Upper lobe of left lung (tissue), 6 donors: ENCODE results near the gene CEP85L. TPM values are rescaled to one million over a fixed set of nuclear protein-coding genes. Genes with fewer than 3 reads are reported as not detected.

ENCODE experiments used
- ATAC-seq, 2 donors: fragments of 200-7000 bp; cut with Tn5 transposase; one replicate each; pipeline ENCODE4 v1.9.1; 2022; ENCODE audit warnings: mild to moderate bottlenecking in 2 of 2, moderate library complexity in 2 of 2; ENCODE audit not compliant: low FRiP score in 2 of 2
- DNase-seq, 2 donors: peaks; one replicate each; pipeline ENCODE4 v3.0.0-alpha.2; 2019 to 2020
- H3K27ac ChIP-seq, 4 donors: fragments of 200-600 bp; sonication (generic); one replicate each; pipeline ENCODE4 v1.5.1; 2016 to 2019
- H3K27me3 ChIP-seq, 4 donors: fragments of 200-600 bp; sonication (generic); one replicate each; pipeline ENCODE4 v1.5.1; 2017 to 2019
- H3K36me3 ChIP-seq, 4 donors: fragments of 200-600 bp; sonication (generic); one replicate each; pipeline ENCODE4 v1.5.1; 2016 to 2019
- H3K4me1 ChIP-seq, 4 donors: fragments of 200-600 bp; sonication (generic); one replicate each; pipeline ENCODE4 v1.5.1; 2018 to 2019
- H3K4me3 ChIP-seq, 4 donors: fragments of 200-600 bp; sonication (generic); one replicate each; pipeline ENCODE4 v1.5.1; 2017 to 2019; ENCODE audit warnings: mild to moderate bottlenecking in 2 of 4, moderate library complexity in 1 of 4
- H3K9me3 ChIP-seq, 4 donors: fragments of 200-600 bp; sonication (generic); one replicate each; pipeline ENCODE4 v1.5.1; 2018 to 2019
- CTCF ChIP-seq, 6 experiments: fragments of 450-650 bp in 4 of 6; fragments of 200-600 bp in 2 of 6; sonication (generic) in 2 of 6; IDR thresholded peaks; one replicate each; pipeline ENCODE4 v1.5.1; 2016 to 2019; ENCODE audit warnings: antibody characterized with exemption in 6 of 6
- EP300 ChIP-seq, 4 donors: sonication (generic); formaldehyde crosslinking; IDR thresholded peaks; one replicate each; pipeline ENCODE4 v1.5.1; 2017; ENCODE audit warnings: antibody characterized with exemption in 4 of 4, control low read depth in 2 of 4
- POLR2A ChIP-seq, 4 donors: fragments of 450-650 bp; IDR thresholded peaks; one replicate each; pipeline ENCODE4 v1.5.1; 2016 to 2017; ENCODE audit warnings: antibody characterized with exemption in 4 of 4, mild to moderate bottlenecking in 2 of 4
- POLR2AphosphoS5 ChIP-seq, 2 donors: sonication (generic); formaldehyde crosslinking; IDR thresholded peaks; one replicate each; pipeline ENCODE4 v1.5.1; 2017; ENCODE audit warnings: antibody characterized with exemption in 2 of 2
- WGBS, 2 donors: methylation state at CpG; one replicate each; pipeline ENCODE4 v1.1.5; 2017 to 2018; 5-methylcytosine and 5-hydroxymethylcytosine counted together
- total RNA-seq, 6 donors: library from RNA; depleted of rRNA in 4 of 6; stranded (reverse); fragments of >200 nt in 4 of 6; gene quantifications; one replicate each; pipeline versions ENCODE4 v1.1.0 to v1.2.1, GENCODE V29; 2016 to 2021
- donor health status: DM: no; HTN: no; CAD: no; lungs with moderate emphysema.
- donor health status: DM: no; HTN: yes; CAD: no; lungs with severe emphysema.

Gene CEP85L
- total RNA-seq, 6 donors from 2014 or later = 7.5 to 22.0 (median 13.0) TPM

DNA sequence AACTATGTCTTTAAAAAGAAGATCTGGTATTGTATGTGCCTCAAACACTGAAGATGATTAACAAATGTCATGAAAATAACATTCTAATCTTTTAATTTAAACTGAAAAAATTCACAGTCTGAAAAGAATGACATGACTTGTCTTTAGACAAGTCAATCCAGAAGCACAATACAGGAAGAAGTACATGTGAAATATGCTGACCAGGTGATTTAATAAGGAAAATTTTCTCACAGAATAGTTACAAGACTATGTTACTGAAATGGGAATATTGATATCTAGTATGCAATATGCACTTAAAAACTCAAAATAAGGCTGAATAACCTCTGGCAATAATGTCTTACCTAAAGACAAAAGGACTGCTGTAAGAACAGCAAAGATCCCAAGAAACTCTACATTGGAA, 13.1 kb downstream of the CEP85L start:
- no peaks in the 10 kb centered on the region for H3K27me3 ChIP-seq
- ATAC-seq = no peak
- no peak overlapping the region for H3K4me3 ChIP-seq
- no peak for DNase-seq
- TF ChIP-seq POLR2A (IDR thresholded peaks at IDR 0.05) (no peak), CTCF (IDR thresholded peaks at IDR 0.05) (no peak), EP300 (IDR thresholded peaks at IDR 0.05) (no peak), POLR2AphosphoS5 (IDR thresholded peaks at IDR 0.05) (no peak)
- H3K27ac ChIP-seq = no peak overlapping the region
- no peaks in the 10 kb centered on the region for H3K36me3 ChIP-seq
- H3K4me1 ChIP-seq = peaks cover 5 to 10% (median 8%) of the 10 kb centered on the region in 4 donors
- no peaks in the 10 kb centered on the region for H3K9me3 ChIP-seq

DNA sequence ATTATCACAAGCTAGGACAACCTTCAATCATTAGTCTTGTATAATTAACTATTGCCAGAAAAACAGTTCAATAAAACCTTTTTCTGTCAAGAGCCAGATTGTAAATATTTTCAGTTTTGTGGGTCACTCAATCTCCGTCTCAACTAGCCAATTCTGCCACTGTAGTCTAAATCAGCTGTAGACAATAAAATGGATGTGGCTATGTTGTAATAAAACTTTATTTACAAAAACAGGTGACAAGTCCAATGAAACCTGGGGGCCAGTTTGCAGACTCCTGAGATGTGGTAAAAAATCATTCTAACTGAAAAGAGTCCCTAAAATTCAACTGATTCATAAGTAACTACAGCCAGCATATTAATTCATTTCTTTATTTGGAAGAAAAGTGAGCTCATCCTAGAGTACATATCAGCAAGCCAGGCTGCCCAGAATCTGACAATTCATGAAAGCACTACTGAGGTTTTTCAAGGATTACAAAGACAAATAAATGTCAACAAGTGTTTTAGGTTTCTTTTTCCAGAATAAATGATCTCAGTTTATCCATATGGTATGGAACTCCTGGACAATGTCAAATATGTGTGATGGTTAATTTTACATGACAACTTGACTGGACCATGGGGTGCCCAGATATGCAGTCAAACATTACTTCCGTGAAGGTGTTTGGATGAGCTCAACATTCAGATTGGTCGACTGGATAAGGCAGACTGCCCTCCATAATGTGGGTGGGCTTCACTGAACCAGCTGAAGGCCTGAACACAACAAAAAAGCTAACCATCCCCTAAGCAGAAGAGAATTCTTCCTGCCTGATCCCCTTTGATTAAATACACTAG, 15.3 kb downstream of the CEP85L start:
- ATAC-seq (no peak), DNase-seq (no peak)
- H3K27me3 ChIP-seq = no peaks in the 10 kb centered on the region
- H3K9me3 ChIP-seq = no peaks in the 10 kb centered on the region
- 91 to 96% methylated on average over 3 of the region's 3 CpGs for WGBS, 2 donors
- no peak overlapping the region for H3K27ac ChIP-seq
- no peak overlapping the region for H3K4me3 ChIP-seq
- peaks cover 5 to 10% (median 8%) of the 10 kb centered on the region in 4 donors for H3K4me1 ChIP-seq
- TF ChIP-seq CTCF (IDR thresholded peaks at IDR 0.05) (no peak), POLR2AphosphoS5 (IDR thresholded peaks at IDR 0.05) (no peak), EP300 (IDR thresholded peaks at IDR 0.05) (no peak), POLR2A (IDR thresholded peaks at IDR 0.05) (no peak)
- no peaks in the 10 kb centered on the region for H3K36me3 ChIP-seq

- H3K36me3 ChIP-seq = peaks cover 0 to 5% (median 0%) of the 10 kb centered on the region in 4 donors
- H3K4me3 ChIP-seq = no peak overlapping the region
- TF ChIP-seq POLR2A (IDR thresholded peaks at IDR 0.05) (no peak), EP300 (IDR thresholded peaks at IDR 0.05) (no peak), POLR2AphosphoS5 (IDR thresholded peaks at IDR 0.05) (no peak), CTCF (IDR thresholded peaks at IDR 0.05) (no peak)
- ATAC-seq = no peak
- DNase-seq = no peak
- no peaks in the 10 kb centered on the region for H3K27me3 ChIP-seq
- no peak overlapping the region for H3K27ac ChIP-seq
- 77 to 82% methylated on average over 2 of the region's 2 CpGs for WGBS, 2 donors
- H3K4me1 ChIP-seq = no peaks in the 10 kb centered on the region
- H3K9me3 ChIP-seq = no peaks in the 10 kb centered on the region
These were observed 19.0 kb downstream of the CEP85L start for GRCh38 chr6:118632359-118632758.

DNA sequence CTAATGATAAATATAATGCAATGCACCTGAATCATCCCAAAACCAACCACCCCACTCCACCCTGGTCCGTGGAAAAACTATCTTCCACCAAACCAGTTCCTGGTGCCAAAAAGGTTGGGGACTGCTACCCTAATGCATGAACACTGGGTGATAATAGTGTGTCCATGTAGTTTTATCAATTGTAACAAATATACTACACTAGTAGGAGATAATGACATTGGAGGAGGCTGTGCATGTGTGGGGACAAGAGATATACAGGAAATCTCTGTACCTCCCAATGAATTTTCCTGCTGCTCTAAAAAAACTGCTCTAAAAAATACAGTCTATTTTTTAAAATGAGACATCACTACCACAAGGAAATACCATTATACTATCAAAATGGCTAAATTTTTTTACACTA, 20.5 kb downstream of the CEP85L start:
- Histone ChIP-seq H3K27ac (no peak overlapping the region), H3K36me3 (peaks cover 0 to 5% (median 0%) of the 10 kb centered on the region in 4 donors), H3K27me3 (no peaks in the 10 kb centered on the region), H3K4me1 (no peaks in the 10 kb centered on the region), H3K4me3 (no peak overlapping the region), H3K9me3 (peaks cover 0 to 3% (median 0%) of the 10 kb centered on the region in 4 donors)
- ATAC-seq = no peak
- no peak for DNase-seq
- WGBS, 2 donors = 89 to 100% methylated on average over 1 of the region's 1 CpG
- TF ChIP-seq POLR2A (IDR thresholded peaks at IDR 0.05) (no peak), CTCF (IDR thresholded peaks at IDR 0.05) (no peak), POLR2AphosphoS5 (IDR thresholded peaks at IDR 0.05) (no peak), EP300 (IDR thresholded peaks at IDR 0.05) (no peak)

DNA sequence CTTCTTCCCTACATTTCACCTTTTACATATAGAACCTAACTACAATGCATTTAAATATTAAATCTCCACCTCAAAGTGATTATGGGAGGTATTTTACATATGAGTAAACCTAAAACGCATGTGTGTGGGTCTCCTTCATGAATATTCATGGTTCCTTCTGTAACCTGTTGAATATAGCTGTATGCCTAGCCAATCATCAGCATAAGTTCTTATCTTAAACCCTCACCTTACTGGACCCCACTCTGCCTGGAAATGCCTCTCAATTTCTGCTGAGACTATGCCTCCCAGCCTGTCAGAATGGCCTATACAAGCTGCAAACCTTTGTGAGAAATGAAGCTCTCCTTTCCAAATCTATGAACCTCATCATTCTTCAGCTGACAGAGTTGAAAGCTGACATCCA, 21.3 kb downstream of the CEP85L start:
- 76 to 95% methylated on average over 1 of the region's 1 CpG for WGBS, 2 donors
- H3K36me3 ChIP-seq = peaks cover 0 to 5% (median 0%) of the 10 kb centered on the region in 4 donors
- no peaks in the 10 kb centered on the region for H3K27me3 ChIP-seq
- ATAC-seq = no peak
- H3K9me3 ChIP-seq = peaks cover 0 to 4% (median 0%) of the 10 kb centered on the region in 4 donors
- TF ChIP-seq POLR2A (IDR thresholded peaks at IDR 0.05) = no peak
- no peak overlapping the region for H3K4me3 ChIP-seq
- H3K4me1 ChIP-seq = no peaks in the 10 kb centered on the region
- no peak overlapping the region for H3K27ac ChIP-seq
- DNase-seq = no peak
